ENCODE results near the gene OGA.

The OGA gene

GRCh38 chr10:101775273-101776160 lies 42.7 kb downstream of the OGA start, which contains the start of gene FGF8:
Gene FGF8, minus strand, starts transcription at chr10:101776114. Its CDS starts 214 bp downstream, at chr10:101775900.
- DNase-seq (ENCODE audit: low read depth): no peak

- no peak for DNase-seq (ENCODE audit: low read depth)
These were observed 43.5 kb downstream of the OGA start for GRCh38 chr10:101774589-101775272.

- DNase-seq (ENCODE audit: low read depth): no peak
These were observed 44.2 kb downstream of the OGA start for GRCh38 chr10:101773923-101774588.

- DNase-seq (ENCODE audit: low read depth): no peak
These were observed 45.1 kb downstream of the OGA start for GRCh38 chr10:101772895-101773761.

- DNase-seq (ENCODE audit: low read depth): no peak
These were observed 46.0 kb downstream of the OGA start for GRCh38 chr10:101772017-101772894.

- no peak for DNase-seq (ENCODE audit: low read depth)
These were observed 46.9 kb downstream of the OGA start for GRCh38 chr10:101771380-101771779.

- no peak for DNase-seq (ENCODE audit: low read depth)
These were observed 47.7 kb downstream of the OGA start for GRCh38 chr10:101770331-101771215.

- DNase-seq (ENCODE audit: low read depth): no peak
These were observed 48.6 kb downstream of the OGA start for GRCh38 chr10:101769541-101770180.

GRCh38 chr10:101768791-101769170 lies 49.5 kb downstream of the OGA start:
- DNase-seq (ENCODE audit: low read depth): no peak

- no peak for DNase-seq (ENCODE audit: low read depth)
These were observed 50.1 kb downstream of the OGA start for GRCh38 chr10:101767966-101768790.

GRCh38 chr10:101767600-101767945 lies 50.7 kb downstream of the OGA start:
- no peak for DNase-seq (ENCODE audit: low read depth)

- DNase-seq (ENCODE audit: low read depth): no peak
These were observed 51.3 kb downstream of the OGA start for GRCh38 chr10:101766753-101767599.

- DNase-seq (ENCODE audit: low read depth): no peak
These were observed 51.9 kb downstream of the OGA start for GRCh38 chr10:101766306-101766705.

- no peak for DNase-seq (ENCODE audit: low read depth)
These were observed 55.0 kb downstream of the OGA start for GRCh38 chr10:101763141-101763846.

GRCh38 chr10:101762736-101763135 lies 55.5 kb downstream of the OGA start:
- DNase-seq (ENCODE audit: low read depth): no peak

GRCh38 chr10:101761226-101761625 lies 57.0 kb downstream of the OGA start:
- no peak for DNase-seq (ENCODE audit: low read depth)

GRCh38 chr10:101760510-101760909 lies 57.7 kb downstream of the OGA start:
- no peak for DNase-seq (ENCODE audit: low read depth)

Measured in activated gamma-delta T cell treated with anti-CD3 and anti-CD28 coated beads, Interleukin-2, amount 50 U/mL, for 16 hours (primary cell).